ENCODE data around the gene ATP2B2.

GRCh38 chr3:10398341-10398740 is 107.0 kb downstream of the ATP2B2 start:
- TF ChIP-seq ZNF274 (IDR thresholded peaks at IDR 0.05; ENCODE audit: low read depth, low read length): no peak
- no peak for TF ChIP-seq YY1 (IDR thresholded peaks at IDR 0.05; ENCODE audit: insufficient read depth, insufficient read length)
